Prostate gland (tissue), 2 donors: ENCODE measurements around the gene SND1. TPM values are rescaled to one million over a fixed set of nuclear protein-coding genes. Genes with fewer than 3 reads are reported as not detected.

Experiments used
- DNase-seq: peaks from one replicate; pipeline ENCODE4 v3.0.0-alpha.2; 2019; ENCODE audit warnings: low spot score
- H3K27ac ChIP-seq, 2 donors: fragments of 200-600 bp; sonication (generic); 2 replicates each; pipeline ENCODE4 v1.5.1; 2017 to 2019
- H3K27me3 ChIP-seq: fragments of 200-600 bp; sonication (generic); replicated peaks from 2 replicates; pipeline ENCODE4 v1.5.1; 2019; ENCODE audit not compliant: insufficient read depth
- H3K36me3 ChIP-seq, 2 donors: fragments of 200-600 bp; sonication (generic); 1 replicate in 1 of 2; 2 replicates in 1 of 2; pipeline versions ENCODE4 v1.5.1 to v1.8.1; 2017 to 2019
- H3K4me1 ChIP-seq: fragments of 200-600 bp; sonication (generic); replicated peaks from 2 replicates; pipeline ENCODE4 v1.5.1; 2019
- H3K4me3 ChIP-seq, 2 donors: fragments of 200-600 bp; sonication (generic); 2 replicates each; pipeline ENCODE4 v1.5.1; 2017 to 2019
- H3K9me3 ChIP-seq: fragments of 200-600 bp; sonication (generic); 2 replicates; pipeline ENCODE4 v1.5.1; 2017
- POLR2A ChIP-seq: fragments of 450-650 bp; IDR thresholded peaks from one replicate; pipeline ENCODE4 v1.6.1; 2016; ENCODE audit warnings: antibody characterized with exemption, mild to moderate bottlenecking
- POLR2AphosphoS5 ChIP-seq: sonication (generic); formaldehyde crosslinking; IDR thresholded peaks from one replicate; pipeline ENCODE4 v1.6.1; 2017; ENCODE audit warnings: antibody characterized with exemption
- WGBS: methylation state at CpG from one replicate; pipeline ENCODE4 v1.1.5; 2018; 5-methylcytosine and 5-hydroxymethylcytosine counted together
- intact Hi-C: fragments of 100-400 bp; cut with DNase I; formaldehyde crosslinking; loops from one replicate; pipeline ENCODE4 v1.14.2; 2022
- total RNA-seq, 2 donors: library from RNA; depleted of rRNA; stranded (reverse); fragments of >200 nt; gene quantifications; one replicate each; pipeline ENCODE4 v1.1.0, GENCODE V29; 2016
- TF ChIP-seq, protein P1 (sequence below), 4 experiments: fragments of 200-600 bp in 2 of 4; fragments of 450-650 bp in 2 of 4; sonication (generic) in 2 of 4; IDR thresholded peaks; 1 replicate in 3 of 4; 2 replicates in 1 of 4; pipeline ENCODE4 v1.5.1; 2016 to 2019; ENCODE audit warnings: antibody characterized with exemption in 4 of 4, mild to moderate bottlenecking in 2 of 4, moderate library complexity in 2 of 4

Gene SND1
- total RNA-seq, 2 donors from 2014 or later: 175 to 190 TPM

GRCh38 chr7:128020159-128020558 is 368.2 kb downstream of the SND1 start:
- Histone ChIP-seq H3K36me3 (no peaks in the 10 kb centered on the region), H3K4me1 (no peaks in the 10 kb centered on the region), H3K9me3 (no peaks in the 10 kb centered on the region), H3K27ac (no peak overlapping the region), H3K4me3 (no peak overlapping the region), H3K27me3 (no peaks in the 10 kb centered on the region)
- 90% methylated on average over 6 of the region's 6 CpGs for WGBS
- TF ChIP-seq, protein P1, sequence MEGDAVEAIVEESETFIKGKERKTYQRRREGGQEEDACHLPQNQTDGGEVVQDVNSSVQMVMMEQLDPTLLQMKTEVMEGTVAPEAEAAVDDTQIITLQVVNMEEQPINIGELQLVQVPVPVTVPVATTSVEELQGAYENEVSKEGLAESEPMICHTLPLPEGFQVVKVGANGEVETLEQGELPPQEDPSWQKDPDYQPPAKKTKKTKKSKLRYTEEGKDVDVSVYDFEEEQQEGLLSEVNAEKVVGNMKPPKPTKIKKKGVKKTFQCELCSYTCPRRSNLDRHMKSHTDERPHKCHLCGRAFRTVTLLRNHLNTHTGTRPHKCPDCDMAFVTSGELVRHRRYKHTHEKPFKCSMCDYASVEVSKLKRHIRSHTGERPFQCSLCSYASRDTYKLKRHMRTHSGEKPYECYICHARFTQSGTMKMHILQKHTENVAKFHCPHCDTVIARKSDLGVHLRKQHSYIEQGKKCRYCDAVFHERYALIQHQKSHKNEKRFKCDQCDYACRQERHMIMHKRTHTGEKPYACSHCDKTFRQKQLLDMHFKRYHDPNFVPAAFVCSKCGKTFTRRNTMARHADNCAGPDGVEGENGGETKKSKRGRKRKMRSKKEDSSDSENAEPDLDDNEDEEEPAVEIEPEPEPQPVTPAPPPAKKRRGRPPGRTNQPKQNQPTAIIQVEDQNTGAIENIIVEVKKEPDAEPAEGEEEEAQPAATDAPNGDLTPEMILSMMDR (IDR thresholded peaks at IDR 0.05): no peak
- TF ChIP-seq POLR2A: no peak
- TF ChIP-seq POLR2AphosphoS5: no peak
- no peak for DNase-seq
- intact Hi-C loops: loop anchor here (10.0 kb wide), 1 partner anchor 315 kb away; no protein-coding TSS in a partner anchor

- no peaks in the 10 kb centered on the region for H3K27me3 ChIP-seq
- H3K4me3 ChIP-seq: no peak overlapping the region
- TF ChIP-seq POLR2A (no peak), POLR2AphosphoS5 (no peak)
- TF ChIP-seq, protein P1 (IDR thresholded peaks at IDR 0.05): no peak
- WGBS: 72% methylated on average over 2 of the region's 2 CpGs
- DNase-seq: no peak
- intact Hi-C loops: loop anchor here (10.0 kb wide), 1 partner anchor 317 kb away; no protein-coding TSS in a partner anchor
- H3K27ac ChIP-seq: no peak overlapping the region
- H3K36me3 ChIP-seq: no peaks in the 10 kb centered on the region
- H3K4me1 ChIP-seq: no peaks in the 10 kb centered on the region
- no peaks in the 10 kb centered on the region for H3K9me3 ChIP-seq
Measured at GRCh38 chr7:128021366-128021765, 369.4 kb downstream of the SND1 start.

DNA sequence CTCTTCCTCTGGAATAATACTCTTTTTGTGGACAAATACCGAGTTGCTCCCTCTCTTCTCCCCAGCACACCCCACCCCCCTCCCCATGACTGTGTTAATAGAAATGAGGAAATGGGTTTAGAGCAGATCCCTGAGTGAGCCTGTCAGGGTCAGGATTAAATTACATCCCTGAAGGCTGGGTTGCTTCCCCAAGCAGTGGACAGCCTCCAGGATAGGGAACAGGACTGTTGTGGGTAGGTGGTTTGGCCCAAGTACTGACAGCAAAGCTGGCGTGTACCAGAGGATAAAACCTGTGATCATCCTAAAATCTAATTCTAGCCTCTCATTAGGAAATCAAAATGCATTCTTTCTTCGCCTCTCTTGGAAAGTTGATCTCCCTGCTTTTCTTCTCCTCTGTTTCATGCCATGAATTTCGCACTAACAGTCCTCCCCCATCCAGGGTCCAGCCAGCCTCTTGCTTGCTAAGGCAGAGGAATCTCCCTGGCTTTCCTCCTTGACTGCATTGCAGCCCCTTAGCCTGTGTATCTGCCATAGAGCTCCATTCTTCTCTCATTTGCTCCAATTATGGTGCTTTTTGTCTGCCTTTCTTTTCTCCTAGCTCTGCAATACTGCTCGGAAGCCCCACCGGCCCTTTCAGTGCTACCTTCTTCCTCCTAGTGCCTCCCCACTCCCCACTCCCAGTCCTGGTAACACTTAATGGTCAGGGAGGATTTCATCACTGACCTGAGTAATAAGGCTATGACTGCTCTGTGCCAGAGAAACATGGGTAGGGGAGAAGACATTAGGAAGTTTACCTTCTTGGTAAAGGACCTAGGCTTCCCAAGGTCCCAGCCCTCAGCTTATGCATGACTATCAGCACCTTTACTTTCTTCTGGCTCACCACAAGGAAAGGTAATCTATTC is 370.9 kb downstream of the SND1 start:
- no peak overlapping the region for H3K27ac ChIP-seq
- no peaks in the 10 kb centered on the region for H3K9me3 ChIP-seq
- DNase-seq: no peak
- no peak overlapping the region for H3K4me3 ChIP-seq
- intact Hi-C loops: loop anchor here (10.0 kb wide), 1 partner anchor 318 kb away; no protein-coding TSS in a partner anchor
- 43% methylated on average over 6 of the region's 6 CpGs for WGBS
- no peaks in the 10 kb centered on the region for H3K4me1 ChIP-seq
- TF ChIP-seq POLR2AphosphoS5 (no peak), POLR2A (no peak)
- TF ChIP-seq, protein P1 (IDR thresholded peaks at IDR 0.05): no peak
- no peaks in the 10 kb centered on the region for H3K27me3 ChIP-seq
- H3K36me3 ChIP-seq: no peaks in the 10 kb centered on the region

DNA sequence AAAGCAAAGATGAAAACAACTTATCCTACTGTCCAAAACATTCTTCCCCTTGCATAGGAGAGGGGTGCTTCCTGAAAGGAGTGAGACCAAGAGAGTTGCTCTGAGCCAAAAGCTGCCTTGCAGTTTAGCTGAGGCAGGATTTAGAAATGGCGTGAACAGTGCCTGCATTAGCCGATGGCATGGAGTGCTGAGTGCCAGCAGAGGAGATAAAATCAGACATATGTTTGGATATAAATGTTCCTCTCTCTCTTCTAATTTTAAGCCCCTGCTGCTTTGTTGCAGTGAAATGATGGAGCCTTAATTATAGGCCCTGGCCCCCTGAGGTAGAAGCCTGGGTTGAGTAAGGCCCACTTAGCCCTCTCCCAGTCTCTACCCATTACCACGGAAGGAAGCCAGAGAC is 372.2 kb downstream of the SND1 start:
- no peaks in the 10 kb centered on the region for H3K4me1 ChIP-seq
- H3K36me3 ChIP-seq: no peaks in the 10 kb centered on the region
- no peak overlapping the region for H3K4me3 ChIP-seq
- DNase-seq: no peak
- H3K27ac ChIP-seq: no peak overlapping the region
- intact Hi-C loops: loop anchor here (10.0 kb wide), 1 partner anchor 319 kb away; no protein-coding TSS in a partner anchor
- WGBS: 88% methylated on average over 3 of the region's 3 CpGs
- no peaks in the 10 kb centered on the region for H3K9me3 ChIP-seq
- TF ChIP-seq, protein P1 (IDR thresholded peaks at IDR 0.05): no peak
- TF ChIP-seq POLR2A: no peak
- TF ChIP-seq POLR2AphosphoS5: no peak
- no peaks in the 10 kb centered on the region for H3K27me3 ChIP-seq
